HG02840 (cell line): Measurements from ENCODE around the gene GRK2.

Experiments used
- ATAC-seq: cut with Tn5 transposase; IDR thresholded peaks from one replicate; pipeline ENCODE4 v1.9.1; 2021; ENCODE audit warnings: mild to moderate bottlenecking, moderate library complexity, moderate number of reproducible peaks; ENCODE audit not compliant: unreplicated experiment, low FRiP score

The GRK2 gene

DNA sequence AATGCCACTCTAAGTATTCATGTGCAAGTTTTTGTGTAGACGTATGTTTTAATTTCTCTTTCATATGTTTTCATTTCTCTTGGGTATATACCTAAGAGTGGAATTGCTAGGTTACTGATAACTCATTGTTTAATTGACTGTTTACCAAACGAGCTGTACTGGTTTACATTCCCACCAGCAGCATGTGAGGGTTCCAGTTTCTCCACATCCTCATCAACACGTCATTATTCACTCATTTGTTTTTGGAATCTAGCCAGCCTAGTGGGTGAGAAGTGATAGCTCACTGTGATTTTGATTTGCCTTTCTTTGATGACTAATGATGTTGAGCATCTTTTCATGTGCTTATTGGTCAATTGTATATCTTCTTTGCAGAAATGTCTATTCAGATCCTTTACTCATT is 26.8 kb downstream of the GRK2 start:
- ATAC-seq: no peak

DNA sequence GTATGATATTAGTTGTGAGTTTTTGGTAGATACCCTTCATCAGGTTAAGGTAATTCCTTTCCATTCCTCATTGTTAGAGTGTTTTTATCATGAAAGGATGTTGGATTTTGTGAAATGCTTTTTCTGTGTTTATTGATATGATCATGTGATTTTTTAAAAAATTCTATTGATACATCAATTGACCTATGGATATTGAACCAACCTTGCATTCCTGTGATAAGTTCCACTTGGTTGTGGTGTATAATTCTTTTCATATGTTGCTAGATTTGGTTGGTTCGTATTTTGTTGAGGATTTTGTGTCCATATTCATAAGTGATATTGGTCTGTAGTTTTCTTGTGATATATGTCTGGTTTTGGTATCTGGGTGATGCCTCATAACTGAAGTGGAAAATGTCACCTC is 29.6 kb downstream of the GRK2 start:
- ATAC-seq: no peak

DNA sequence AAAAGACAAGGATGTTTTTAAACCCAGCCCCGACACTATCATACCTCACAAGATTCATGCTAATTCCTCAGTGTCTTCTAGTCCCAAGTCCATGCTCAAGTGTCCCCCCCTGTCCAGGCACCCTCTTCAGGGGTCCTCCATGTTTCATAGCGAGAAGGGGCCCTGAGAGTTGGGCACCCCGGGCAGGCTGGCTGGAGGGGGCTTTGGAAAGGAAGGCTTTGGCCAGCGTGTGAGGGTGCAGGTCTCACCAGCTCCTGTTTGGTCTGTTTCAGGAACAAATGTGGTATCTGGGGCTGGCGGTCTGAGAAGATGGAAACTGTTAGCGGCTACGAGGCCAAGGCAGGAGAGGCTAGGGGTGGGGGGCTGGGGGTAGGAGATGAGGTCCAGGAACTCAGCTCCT is 32.5 kb downstream of the GRK2 start:
- no peak for ATAC-seq

DNA sequence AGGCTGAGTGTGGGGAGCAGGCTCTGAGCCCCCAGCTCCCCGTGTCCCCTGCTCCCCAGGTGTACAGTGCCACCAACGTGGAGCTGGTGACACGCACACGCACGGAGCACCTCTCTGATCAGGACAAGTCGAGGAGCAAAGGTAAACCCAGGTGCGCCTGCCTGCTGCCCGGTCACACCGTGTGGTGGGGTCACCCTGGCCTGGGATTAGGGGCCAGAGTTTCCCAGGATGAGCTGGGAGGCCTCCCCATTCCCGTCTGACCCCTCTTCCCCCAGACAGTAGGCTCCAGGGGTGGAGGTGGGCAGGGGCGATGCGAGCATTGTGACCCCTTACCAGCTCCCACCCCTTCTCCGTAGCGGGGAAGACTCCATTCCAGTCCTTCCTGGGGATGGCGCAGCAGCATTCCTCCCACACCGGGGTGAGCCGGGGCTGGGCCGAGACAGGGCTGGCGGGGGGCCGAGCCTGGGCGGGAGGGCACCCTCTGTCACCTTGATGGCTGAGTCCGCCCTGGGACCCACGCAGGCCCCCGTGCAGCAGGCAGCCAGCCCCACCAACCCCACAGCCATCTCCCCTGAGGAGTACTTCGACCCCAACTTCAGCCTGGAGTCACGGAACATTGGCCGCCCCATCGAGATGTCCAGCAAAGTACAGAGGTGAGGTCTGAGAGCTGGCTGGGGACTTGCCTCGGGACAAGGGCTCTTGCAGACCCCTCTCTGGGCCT is 33.4 kb downstream of the GRK2 start:
- ATAC-seq: no peak

DNA sequence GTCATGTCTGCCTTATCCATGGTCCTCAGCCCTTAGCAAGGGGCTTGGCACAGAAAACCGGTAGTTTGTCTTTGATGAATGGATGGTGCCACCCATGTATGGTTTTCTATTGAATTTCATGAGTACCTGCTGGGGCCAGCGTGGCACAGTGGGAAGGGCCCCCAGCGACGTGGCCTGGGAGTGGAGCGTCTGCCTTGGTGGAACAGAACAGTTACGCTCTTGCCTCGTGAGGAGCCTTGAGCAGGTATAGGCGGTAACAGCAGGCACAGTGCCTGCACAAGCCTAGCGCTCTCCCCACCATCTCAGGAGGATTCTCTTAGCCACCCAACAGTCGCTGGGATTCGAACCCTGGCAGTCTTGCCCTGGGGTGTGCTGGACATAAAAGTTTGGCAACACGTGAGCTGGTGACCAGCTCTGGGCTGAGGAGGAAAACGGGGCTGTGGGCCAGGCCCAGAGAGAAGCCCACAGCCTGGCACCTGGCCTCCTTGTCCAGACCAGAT is 34.0 kb downstream of the GRK2 start:
- no peak for ATAC-seq

DNA sequence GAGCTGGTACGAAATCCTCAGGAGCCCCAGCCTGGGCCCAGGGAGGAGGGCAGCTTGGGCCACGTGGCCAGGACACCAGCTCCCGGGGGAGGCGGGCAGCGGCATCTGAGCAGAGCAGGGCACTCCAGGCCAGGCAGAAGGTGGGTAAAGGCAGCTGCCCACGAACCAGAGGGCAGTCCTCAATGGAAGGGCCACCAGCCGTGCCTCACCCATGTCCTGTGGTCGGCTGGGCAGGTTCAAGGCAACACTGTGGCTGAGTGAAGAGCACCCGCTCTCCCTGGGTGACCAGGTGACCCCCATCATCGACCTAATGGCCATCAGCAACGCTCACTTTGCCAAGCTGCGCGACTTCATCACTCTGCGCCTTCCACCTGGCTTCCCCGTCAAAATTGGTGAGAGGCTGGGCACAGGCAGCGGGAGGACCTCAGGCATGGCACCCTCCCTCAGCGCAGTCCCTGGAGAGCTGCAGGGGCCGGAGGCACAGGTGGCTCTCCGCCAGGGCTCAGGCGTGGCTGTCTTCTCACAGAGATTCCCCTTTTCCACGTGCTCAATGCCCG is 34.6 kb downstream of the GRK2 start:
- no peak for ATAC-seq

DNA sequence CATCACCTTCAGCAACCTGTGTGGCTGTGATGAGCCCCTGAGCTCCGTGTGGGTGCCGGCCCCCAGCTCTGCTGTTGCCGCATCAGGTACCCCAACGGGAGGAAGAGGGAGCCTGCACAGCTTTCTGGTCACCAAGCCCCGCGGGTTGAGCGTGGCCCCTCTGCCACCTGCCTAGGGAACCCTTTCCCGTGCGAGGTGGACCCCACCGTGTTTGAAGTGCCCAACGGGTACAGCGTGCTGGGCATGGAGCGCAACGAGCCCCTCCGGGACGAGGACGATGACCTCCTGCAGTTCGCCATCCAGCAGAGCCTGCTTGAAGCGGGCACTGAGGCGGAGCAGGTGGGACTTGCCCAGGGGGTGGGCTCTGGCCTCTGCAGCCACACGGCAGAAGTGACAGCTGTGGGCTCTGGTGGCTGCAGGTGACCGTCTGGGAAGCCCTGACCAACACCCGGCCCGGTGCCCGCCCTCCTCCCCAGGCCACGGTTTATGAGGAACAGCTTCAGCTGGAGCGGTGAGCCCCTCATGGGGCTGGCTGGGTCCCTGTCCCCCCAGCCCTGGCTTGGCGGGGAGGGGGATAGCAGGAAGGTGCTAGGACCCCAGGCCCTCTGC is 35.1 kb downstream of the GRK2 start:
- no peak for ATAC-seq

DNA sequence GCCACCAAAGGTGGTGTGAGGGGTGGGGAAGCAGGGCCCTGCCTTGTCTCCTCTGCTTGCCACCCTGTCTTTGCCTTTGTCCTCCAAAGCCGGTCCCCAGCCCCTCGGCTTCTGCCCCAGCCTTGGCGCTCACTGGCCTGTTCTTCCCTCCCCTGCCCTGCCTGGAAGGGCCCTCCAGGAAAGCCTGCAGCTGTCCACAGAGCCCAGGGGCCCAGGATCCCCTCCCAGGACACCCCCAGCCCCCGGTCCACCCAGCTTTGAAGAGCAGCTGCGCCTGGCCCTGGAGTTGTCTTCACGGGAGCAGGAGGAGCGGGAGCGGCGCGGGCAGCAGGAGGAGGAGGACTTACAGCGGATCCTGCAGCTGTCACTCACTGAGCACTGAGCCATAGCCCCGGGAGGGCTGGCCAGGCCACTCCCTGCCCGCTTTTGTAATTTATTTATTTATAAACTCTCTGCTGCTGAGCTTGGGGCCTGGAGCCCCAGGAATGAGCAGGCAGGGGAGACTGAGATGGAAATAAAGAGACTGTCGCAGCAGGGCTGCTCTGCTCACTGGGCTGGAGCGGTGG is 35.8 kb downstream of the GRK2 start:
- ATAC-seq: no peak

DNA sequence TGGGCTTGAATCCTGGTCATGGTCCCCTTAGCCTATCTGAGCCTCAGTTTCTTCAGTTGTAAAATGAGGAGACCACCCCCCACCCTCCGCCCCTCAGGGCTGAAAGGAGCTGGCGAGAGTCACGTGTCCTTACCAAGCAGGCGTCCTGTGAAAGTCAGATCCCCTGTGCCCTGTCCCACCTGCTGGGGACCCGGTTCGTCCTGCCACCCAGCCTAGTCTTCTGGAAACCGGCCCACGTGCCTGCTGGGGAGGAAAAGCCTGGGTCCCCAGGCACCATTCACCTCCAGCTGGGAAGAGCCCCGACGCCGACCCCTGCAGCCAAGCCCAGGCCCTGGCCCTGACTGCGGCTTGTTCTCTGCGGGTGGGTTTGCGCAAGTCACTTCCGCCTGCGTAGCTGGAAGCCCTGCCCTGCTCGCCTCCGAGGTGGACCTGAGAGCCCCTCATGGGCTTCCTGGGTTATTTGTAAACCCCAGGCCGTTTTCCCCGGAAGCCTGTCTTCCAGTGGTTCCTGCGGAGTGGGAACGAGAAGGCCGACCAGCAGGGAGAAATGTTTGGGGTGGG is 36.4 kb downstream of the GRK2 start:
- ATAC-seq: no peak

DNA sequence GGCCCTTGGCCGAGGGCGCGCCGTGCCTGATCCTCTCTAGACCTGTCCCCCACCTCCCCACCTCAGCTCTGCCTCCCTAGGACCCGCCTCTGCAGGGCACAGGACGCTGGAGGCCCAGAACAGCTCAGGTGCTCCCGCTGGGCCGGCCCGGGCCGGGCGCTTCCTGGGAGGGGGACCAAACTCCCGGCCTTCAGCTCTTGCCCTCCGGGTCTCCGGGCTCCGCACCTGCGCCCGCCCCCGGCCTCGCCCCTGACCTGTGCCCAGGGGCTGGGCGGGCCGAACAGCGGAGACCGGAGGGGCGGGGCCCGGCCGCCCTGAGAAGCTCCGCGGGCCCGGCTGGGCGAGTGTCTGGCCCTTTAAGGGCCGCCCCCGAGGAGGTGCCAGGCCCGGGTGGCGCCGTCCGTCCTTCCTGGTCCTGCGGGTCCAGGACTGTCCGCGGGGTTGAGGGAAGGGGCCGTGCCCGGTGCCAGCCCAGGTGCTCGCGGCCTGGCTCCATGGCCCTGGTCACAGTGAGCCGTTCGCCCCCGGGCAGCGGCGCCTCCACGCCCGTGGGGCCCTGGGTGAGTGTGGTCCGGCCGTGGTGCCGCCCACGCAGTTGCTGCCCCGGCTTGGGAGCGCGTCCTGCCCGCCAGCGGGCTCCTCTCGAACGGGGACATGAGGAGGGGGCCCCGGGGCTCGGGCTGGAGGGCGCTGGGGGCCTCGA is 37.0 kb downstream of the GRK2 start, which contains the start of gene SSH3:
TSS of gene SSH3 (plus strand) at position 399 of the 703 bp plus-strand sequence. CDS start at position 495, 96 bp downstream.
- no peak for ATAC-seq

DNA sequence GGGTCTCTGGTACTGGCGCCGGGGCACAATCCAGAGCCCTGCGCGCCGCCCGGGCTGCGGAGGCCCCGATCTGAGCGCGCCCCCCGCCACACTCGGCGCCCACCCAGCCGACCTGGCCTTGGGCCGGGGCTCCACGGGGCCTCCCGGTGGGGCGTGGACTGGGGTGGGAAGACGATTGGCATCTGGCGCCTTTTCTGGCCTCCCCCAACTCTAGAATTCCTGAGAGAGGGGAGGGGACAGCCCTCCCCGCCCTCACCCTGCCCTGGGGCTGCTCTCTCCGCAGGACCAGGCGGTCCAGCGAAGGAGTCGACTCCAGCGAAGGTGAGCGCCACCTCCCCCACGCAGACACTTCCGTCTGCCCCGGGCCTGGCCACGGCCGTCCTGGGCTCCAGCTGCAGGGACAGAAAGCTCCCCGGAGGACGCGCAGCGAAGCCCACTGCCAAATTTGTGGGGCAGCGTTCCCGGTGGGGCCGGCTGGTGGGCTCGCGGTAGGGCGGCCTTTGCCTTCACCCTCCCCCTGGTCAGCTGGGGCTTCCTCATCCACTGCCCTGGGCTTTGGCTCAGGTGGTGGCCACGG is 37.6 kb downstream of the GRK2 start:
- no peak for ATAC-seq

DNA sequence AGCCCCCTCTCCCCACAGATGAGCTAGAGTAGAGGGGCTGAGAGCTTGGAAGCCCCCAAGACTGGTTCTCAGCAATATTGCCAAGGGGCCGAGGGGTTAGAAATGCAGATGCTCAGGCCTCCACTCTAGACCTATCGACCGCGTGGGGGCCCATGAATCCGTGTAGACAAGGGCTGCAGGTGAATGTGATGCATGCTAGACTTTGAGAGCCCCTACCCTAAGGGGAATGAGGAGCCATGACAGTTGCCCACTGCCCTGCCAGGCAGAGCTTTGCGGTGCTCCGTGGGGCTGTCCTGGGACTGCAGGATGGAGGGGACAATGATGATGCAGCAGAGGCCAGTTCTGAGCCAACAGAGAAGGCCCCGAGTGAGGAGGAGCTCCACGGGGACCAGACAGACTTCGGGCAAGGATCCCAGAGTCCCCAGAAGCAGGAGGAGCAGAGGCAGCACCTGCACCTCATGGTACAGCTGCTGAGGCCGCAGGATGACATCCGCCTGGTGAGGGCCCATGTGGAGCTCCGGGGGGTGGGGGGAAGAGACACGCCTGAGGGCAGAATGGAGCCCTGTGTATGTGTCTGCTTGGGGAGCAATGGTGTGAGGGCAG is 38.3 kb downstream of the GRK2 start:
- ATAC-seq: no peak

DNA sequence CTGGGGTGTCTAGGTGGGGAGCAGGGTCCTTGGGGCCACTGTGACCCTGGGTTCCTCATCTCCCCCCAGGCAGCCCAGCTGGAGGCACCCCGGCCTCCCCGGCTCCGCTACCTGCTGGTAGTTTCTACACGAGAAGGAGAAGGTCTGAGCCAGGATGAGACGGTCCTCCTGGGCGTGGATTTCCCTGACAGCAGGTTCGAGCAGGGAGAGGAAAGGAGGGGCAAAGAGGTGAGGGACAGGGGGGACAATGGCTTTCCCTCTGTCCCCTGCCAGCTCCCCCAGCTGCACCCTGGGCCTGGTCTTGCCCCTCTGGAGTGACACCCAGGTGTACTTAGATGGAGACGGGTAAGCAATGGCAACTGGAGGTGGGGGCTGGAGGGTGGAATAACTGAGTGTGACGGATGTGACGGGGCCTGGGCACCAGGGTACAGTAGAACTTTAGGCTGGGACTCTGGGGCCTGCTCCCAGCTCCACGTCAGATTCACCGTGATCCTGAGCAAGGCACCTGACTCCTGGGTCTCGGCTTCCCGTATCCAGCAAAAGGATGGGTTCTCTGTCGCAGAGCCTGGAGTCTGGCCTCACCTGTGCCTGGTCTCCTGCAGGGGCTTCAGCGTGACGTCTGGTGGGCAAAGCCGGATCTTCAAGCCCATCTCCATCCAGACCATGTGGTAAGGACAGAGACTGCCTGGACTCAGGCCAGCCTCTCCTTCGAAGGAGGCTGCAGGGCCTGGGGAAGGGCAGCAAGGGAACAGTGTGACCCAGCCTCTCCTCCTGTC is 40.7 kb downstream of the GRK2 start:
- no peak for ATAC-seq

DNA sequence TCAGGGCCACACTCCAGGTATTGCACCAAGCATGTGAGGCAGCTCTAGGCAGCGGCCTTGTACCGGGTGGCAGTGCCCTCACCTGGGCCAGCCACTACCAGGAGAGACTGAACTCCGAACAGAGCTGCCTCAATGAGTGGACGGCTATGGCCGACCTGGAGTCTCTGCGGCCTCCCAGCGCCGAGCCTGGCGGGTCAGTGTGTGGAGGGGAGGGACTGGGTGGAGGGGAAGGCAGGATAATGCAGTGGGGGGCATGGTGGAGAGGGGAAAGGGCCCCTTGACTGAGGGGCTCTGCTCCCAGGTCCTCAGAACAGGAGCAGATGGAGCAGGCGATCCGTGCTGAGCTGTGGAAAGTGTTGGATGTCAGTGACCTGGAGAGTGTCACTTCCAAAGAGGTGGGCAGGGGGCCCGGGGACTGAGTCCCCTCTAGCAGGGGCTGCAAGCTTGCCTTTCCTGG is 41.3 kb downstream of the GRK2 start:
- no peak for ATAC-seq

DNA sequence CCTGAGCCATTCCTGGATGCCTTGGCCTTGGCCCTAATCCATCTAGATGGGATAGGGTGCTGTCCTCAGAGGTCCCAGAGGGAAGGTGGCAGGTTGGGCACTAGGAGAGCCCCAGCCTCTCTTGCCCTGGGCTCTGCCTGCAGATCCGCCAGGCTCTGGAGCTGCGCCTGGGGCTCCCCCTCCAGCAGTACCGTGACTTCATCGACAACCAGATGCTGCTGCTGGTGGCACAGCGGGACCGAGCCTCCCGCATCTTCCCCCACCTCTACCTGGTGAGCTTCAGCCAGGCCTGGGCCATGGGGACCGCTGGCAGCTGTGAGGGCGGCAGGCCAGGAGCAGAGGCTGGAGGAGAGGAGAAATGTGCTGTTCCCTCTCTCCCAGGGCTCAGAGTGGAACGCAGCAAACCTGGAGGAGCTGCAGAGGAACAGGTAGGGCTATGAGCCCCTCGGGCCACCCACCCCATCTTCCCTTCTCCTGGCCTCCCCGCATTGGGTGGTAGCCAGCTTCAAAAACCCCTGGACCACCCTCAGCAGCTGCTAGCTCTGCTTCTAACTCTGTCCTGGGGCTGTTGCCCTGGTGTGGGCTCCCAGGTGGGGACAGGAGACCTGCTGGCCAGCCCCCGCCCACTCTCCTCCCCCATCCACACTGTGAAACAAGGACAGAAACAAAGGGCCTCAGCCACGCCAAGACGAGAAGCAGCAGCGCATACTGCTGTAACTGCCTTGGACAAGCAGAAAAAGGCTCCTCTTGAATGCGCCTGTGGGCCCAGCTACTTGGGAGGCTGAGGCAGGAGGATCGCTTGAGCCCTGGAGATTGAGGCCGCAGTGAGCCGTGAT is 42.0 kb downstream of the GRK2 start:
- ATAC-seq: no peak

DNA sequence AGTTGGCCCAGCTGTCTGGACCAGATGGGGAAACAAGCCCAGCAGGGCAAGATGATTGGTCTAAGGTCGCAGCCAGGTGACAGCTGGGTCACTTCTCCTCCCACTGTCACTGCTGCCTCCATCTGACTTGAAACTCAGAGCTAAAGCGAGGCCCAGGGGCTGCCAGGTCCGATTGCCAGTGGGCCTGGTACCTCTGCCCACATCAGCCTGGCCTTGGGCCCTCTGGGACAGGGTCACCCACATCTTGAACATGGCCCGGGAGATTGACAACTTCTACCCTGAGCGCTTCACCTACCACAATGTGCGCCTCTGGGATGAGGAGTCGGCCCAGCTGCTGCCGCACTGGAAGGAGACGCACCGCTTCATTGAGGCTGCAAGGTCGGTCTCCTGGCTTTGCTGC is 42.9 kb downstream of the GRK2 start:
- no peak for ATAC-seq

DNA sequence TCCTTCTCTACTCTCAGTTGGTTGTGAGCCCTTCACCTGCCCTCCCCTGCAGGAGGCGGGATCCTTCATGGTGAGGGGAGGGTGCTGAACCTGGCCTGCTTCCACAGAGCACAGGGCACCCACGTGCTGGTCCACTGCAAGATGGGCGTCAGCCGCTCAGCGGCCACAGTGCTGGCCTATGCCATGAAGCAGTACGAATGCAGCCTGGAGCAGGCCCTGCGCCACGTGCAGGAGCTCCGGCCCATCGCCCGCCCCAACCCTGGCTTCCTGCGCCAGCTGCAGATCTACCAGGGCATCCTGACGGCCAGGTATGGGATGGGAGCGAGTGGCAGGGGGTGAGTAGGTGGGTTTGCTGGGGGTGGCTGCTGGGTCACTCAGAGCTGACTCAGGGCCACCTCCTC is 43.4 kb downstream of the GRK2 start:
- no peak for ATAC-seq
